Endothelial cell of umbilical vein (primary cell): ENCODE data around the gene ACTR8.

ENCODE experiments used
- CTCF ChIP-seq, 2 donors: IDR thresholded peaks; 1 replicate in 1 of 2; 2 replicates in 1 of 2; pipeline ENCODE4 v1.5.1; 2011; ENCODE audit warnings: low read length in 2 of 2, mild to moderate bottlenecking in 2 of 2, moderate library complexity in 2 of 2, control low read depth in 1 of 2, inconsistent platforms in 1 of 2, low read depth in 1 of 2; ENCODE audit not compliant: insufficient read depth in 1 of 2; ENCODE audit errors: extremely low read depth in 1 of 2
- MYC ChIP-seq: IDR thresholded peaks from one replicate; pipeline ENCODE4 v1.6.1; 2011; ENCODE audit warnings: mild to moderate bottlenecking, low read depth, low read length
- POLR2A ChIP-seq: IDR thresholded peaks from 2 replicates; pipeline ENCODE4 v1.6.1; 2012; ENCODE audit warnings: low read depth, mild to moderate bottlenecking, control low read depth, low read length
- POLR2AphosphoS5 ChIP-seq: IDR thresholded peaks from 2 replicates; pipeline ENCODE4 v1.6.1; 2012; ENCODE audit warnings: low read depth, mild to moderate bottlenecking, control low read depth, low read length, moderate library complexity; ENCODE audit not compliant: insufficient read depth
- TF ChIP-seq, protein P1 (sequence below): IDR thresholded peaks from 2 replicates; pipeline ENCODE4 v1.6.1; 2011; ENCODE audit not compliant: insufficient read depth, insufficient read length

GRCh38 chr3:53843195-53844177 lies 38.5 kb downstream of the ACTR8 start:
- TF ChIP-seq POLR2A (no peak), CTCF (IDR thresholded peaks at IDR 0.05; ENCODE audit: extremely low read depth in 1 of 2, insufficient read depth in 1 of 2, low read depth in 1 of 2, low read length in 2 of 2) (no peak), MYC (no peak), POLR2AphosphoS5 (no peak)
- TF ChIP-seq, protein P1, sequence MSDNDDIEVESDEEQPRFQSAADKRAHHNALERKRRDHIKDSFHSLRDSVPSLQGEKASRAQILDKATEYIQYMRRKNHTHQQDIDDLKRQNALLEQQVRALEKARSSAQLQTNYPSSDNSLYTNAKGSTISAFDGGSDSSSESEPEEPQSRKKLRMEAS, result no peak
